Ovary (tissue), 9 donors: ENCODE results near the gene RSPH9. TPM values are rescaled to one million over a fixed set of nuclear protein-coding genes. Genes with fewer than 3 reads are reported as not detected.
"Not testable (repeated sequence)": the region's sequence is repeated elsewhere in the genome, so short reads cannot be mapped to it uniquely, and the experiment has no call there.

Source experiments
- DNase-seq, 5 donors: peaks; one replicate each; pipeline ENCODE4 v3.0.0-alpha.2; 2019 to 2020
- H3K27ac ChIP-seq, 2 donors: fragments of 200-600 bp; one replicate each; pipeline versions ENCODE4 v1.5.1 to v1.8.0; 2019 to 2022
- H3K27me3 ChIP-seq: fragments of 200-600 bp; one replicate; pipeline ENCODE4 v1.8.0; 2022
- H3K36me3 ChIP-seq: fragments of 200-600 bp; sonication (generic); one replicate; pipeline ENCODE4 v1.5.1; 2019
- H3K4me1 ChIP-seq: one replicate; pipeline ENCODE4 v1.8.1; 2013; ENCODE audit warnings: mild to moderate bottlenecking, moderate library complexity; ENCODE audit not compliant: insufficient read depth
- H3K4me3 ChIP-seq: fragments of 200-600 bp; sonication (generic); one replicate; pipeline ENCODE4 v1.5.1; 2017
- H3K9me3 ChIP-seq, 2 donors: fragments of 200-600 bp in 1 of 2; sonication (generic) in 1 of 2; one replicate each; pipeline versions ENCODE4 v1.5.1 to v1.8.1; 2013 to 2019; ENCODE audit warnings: mild to moderate bottlenecking in 1 of 2, moderate library complexity in 1 of 2
- EP300 ChIP-seq: sonication (generic); formaldehyde crosslinking; IDR thresholded peaks from one replicate; pipeline ENCODE4 v1.6.1; 2017; ENCODE audit warnings: antibody characterized with exemption
- POLR2A ChIP-seq: fragments of 450-650 bp; IDR thresholded peaks from one replicate; pipeline ENCODE4 v1.6.1; 2017; ENCODE audit warnings: antibody characterized with exemption, mild to moderate bottlenecking, moderate library complexity
- WGBS, 3 donors: extraction: QIAGEN DNeasy Blood & Tissue Kit in 1 of 3; methylation state at CpG; one replicate each; pipeline versions ENCODE4 v1.1.5 to v1.1.7; 2013 to 2017; 5-methylcytosine and 5-hydroxymethylcytosine counted together
- intact Hi-C, 4 donors: fragments of 100-400 bp; cut with DNase I; formaldehyde crosslinking; loops; one replicate each; pipeline versions ENCODE4 v1.11.0 to v1.15.1; 2022 to 2023
- polyA plus RNA-seq, 2 donors: library from polyadenylated mRNA; stranded (reverse); fragments of 200-250 nt in 1 of 2; fragments of 350-450 nt in 1 of 2; fragmentation: Illumina TruSeq in 1 of 2; extraction: RNeasy Lipid Tissue Mini Kit (QIAGEN cat#74804) in 1 of 2; gene quantifications; one replicate each; pipeline ENCODE4 v1.2.3, GENCODE V29; 2013 to 2014
- total RNA-seq, 7 donors: library from RNA; depleted of rRNA in 2 of 7; stranded (reverse); fragments of >200 nt in 2 of 7; fragmentation: NEBNext Ultra II Directional in 3 of 7; extraction: Animal tissue kit (Norgen Biotek cat#: 25700) in 3 of 7; gene quantifications; one replicate each; pipeline versions ENCODE4 v1.1.0 to v1.2.4, GENCODE V29; 2016 to 2023
- TF ChIP-seq, protein P1 (sequence below), 3 donors: fragments of 450-650 bp in 2 of 3; fragments of 200-600 bp in 1 of 3; IDR thresholded peaks; one replicate each; pipeline versions ENCODE4 v1.5.1 to v1.8.0; 2016 to 2022; ENCODE audit warnings: antibody characterized with exemption in 3 of 3, mild to moderate bottlenecking in 1 of 3
- donor health status: DM: no; HTN: no; CAD: no; lungs with moderate emphysema.
- donor health status: DM: no; HTN: no; CAD: no.
- donor health status: Bipolar disorder and iron deficiency.
- donor health status: DM: yes; HTN: yes; CAD: no.
- donor health status: DM: no; HTN: no; CAD: no.
- donor health status: DM: yes; HTN: yes; CAD: no.

RSPH9 gene
- total and polyA plus RNA-seq, 9 donors, result 0.20 to 4.7 (median 0.44) TPM; not detected in 1

DNA sequence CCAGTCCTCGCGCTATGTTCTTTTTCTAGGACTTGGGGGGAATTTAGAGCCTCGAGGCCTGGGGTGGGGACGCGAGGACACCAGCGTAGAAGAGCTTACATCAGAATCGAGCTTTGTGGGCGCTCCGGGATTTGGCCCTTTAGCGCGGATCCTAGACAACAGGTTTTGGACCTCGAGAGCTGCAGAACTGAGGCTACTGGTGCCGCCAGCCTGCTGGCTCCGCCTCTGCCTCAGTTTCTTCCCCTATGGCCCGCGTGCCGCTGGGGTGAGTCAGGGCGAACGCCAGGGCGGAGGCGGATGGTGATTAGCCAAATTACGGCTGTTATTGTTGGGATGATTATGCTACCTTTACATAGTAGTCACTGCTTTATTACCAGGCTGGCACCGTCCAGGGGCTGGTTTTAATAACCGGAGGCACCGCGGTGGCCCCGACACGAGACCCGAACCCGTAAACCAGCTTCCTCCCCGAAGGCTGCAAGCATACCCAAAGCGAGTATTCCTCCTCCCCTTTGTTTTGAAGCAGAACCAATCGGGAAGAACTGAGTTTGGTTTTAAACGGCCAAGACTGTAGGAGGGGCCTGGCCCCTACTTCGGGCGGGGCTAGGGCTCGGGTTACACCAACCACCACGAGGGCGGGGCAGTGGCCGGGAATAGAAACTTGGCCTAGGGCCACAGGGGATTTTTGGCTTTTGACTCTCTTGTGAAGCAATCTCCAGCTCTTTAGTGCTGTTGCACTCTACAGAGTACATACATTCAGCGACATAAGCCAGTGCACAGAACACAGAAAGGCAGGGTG, 15.1 kb upstream of the RSPH9 start:
- 0% methylated on average over 41 of the region's 41 CpGs for WGBS, 3 donors
- no peaks in the 10 kb centered on the region for H3K36me3 ChIP-seq
- TF ChIP-seq, protein P1, sequence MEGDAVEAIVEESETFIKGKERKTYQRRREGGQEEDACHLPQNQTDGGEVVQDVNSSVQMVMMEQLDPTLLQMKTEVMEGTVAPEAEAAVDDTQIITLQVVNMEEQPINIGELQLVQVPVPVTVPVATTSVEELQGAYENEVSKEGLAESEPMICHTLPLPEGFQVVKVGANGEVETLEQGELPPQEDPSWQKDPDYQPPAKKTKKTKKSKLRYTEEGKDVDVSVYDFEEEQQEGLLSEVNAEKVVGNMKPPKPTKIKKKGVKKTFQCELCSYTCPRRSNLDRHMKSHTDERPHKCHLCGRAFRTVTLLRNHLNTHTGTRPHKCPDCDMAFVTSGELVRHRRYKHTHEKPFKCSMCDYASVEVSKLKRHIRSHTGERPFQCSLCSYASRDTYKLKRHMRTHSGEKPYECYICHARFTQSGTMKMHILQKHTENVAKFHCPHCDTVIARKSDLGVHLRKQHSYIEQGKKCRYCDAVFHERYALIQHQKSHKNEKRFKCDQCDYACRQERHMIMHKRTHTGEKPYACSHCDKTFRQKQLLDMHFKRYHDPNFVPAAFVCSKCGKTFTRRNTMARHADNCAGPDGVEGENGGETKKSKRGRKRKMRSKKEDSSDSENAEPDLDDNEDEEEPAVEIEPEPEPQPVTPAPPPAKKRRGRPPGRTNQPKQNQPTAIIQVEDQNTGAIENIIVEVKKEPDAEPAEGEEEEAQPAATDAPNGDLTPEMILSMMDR (IDR thresholded peaks at IDR 0.05), result no peak
- TF ChIP-seq POLR2A, result peak; percentile 60
- no peak for TF ChIP-seq EP300
- H3K27ac ChIP-seq, result peak overlapping the region; percentile 80 to 84
- H3K4me3 ChIP-seq, result peak overlapping the region; percentile 100
- H3K4me1 ChIP-seq, result peaks cover 6% of the 10 kb centered on the region
- intact Hi-C loops, result no loop called here
- no peaks in the 10 kb centered on the region for H3K27me3 ChIP-seq
- H3K9me3 ChIP-seq, result no peaks in the 10 kb centered on the region
- peak; percentile 93 to 97 (median 95) for DNase-seq

DNA sequence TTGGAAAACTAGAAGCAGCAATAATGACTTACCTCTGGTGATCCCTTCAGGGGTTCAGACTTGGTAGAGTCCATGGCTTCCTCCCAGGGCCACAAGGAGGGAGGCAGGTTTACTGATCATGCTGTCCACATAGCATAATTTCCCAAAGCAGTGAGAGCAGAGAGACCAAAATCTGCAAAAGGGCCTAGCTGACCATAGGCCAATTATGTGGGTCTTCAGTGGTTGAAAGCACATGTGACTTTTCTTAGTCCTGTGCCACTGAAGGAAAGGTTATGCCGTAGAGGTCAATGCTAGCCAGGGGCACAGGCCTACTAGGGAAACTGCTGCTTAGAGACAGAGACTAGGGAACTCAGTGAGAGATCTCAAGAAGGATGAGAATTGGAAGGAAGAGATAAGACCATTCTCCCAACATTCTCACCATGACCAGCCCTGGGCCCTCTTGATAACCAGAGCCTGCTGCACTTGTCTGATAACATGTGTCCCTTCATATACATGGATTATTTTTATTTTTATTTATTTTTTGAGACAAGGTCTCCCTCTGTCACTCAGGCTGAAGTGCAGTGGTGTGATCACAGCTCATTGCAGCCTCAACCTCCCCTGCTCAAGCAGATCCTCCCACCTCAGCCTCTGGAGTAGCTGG, 13.7 kb upstream of the RSPH9 start:
- intact Hi-C loops, result no loop called here
- no peaks in the 10 kb centered on the region for H3K36me3 ChIP-seq
- no peak overlapping the region for H3K4me3 ChIP-seq
- no peaks in the 10 kb centered on the region for H3K27me3 ChIP-seq
- H3K4me1 ChIP-seq, result peaks cover 6% of the 10 kb centered on the region
- peak in 1 of 5 donors; percentile 25 for DNase-seq
- H3K27ac ChIP-seq, result no peak overlapping the region
- no peaks in the 10 kb centered on the region for H3K9me3 ChIP-seq
- 91 to 96% (median 92%) methylated on average over 1 of the region's 1 CpG for WGBS, 3 donors
- TF ChIP-seq, protein P1 (IDR thresholded peaks at IDR 0.05), result no peak
- TF ChIP-seq EP300 (no peak), POLR2A (no peak)

DNA sequence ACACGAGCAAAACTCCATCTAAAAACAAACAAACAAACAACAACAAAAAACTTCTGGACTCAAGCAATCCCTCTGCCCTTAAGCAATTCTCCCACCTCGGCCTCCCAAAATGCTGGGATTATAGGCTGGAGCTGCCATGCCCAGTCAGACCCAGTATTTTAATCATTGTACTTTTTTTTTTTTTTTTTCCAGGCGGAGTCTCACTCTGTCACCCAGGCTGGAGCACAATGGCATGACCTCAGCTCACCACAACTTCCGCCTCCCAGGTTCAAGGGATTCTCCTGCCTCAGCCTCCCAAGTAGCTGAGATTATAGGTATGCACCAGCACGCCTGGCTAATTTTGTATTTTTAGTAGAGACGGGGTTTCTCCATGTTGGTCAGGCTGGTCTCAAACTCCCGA, 11.8 kb upstream of the RSPH9 start:
- H3K9me3 ChIP-seq, H3K4me3 ChIP-seq, H3K4me1 ChIP-seq, intact Hi-C loops, H3K27ac ChIP-seq, H3K36me3 ChIP-seq, H3K27me3 ChIP-seq: not testable (repeated sequence)
- 90 to 91% (median 91%) methylated on average over 7 of the region's 7 CpGs for WGBS, 3 donors
- peak in 1 of 5 donors; percentile 15 for DNase-seq

DNA sequence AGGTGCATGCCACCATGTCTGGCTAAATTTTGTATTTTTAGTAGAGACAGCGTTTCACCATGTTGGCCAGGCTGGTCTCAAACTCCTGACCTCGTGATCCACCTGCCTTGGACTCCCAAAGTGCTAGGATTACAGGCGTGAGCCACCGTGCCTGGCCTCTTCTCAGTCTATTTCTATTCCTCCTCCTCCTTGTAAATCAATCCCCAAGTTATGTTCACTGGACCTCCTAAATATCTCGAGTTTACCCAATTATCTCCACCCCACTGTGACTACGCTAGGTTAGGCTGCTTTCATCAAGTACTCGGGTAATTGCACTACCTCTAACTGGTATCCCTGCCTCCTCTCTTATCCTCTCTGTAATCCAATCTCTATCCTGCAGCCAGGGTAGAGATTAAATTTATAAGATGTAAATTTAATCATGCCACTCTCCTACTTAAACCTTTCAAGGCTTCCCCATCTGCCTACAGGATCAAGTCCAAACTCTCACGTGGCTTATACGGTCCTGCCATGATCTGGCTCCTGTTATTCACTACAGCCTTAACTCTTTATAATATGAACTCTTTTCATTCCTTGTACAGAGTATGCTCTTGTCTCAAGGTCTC, 10.0 kb upstream of the RSPH9 start:
- Histone ChIP-seq H3K9me3 (no peaks in the 10 kb centered on the region), H3K4me1 (peaks cover 4% of the 10 kb centered on the region), H3K4me3 (no peak overlapping the region), H3K27me3 (no peaks in the 10 kb centered on the region), H3K36me3 (no peaks in the 10 kb centered on the region), H3K27ac (no peak overlapping the region)
- intact Hi-C loops, result no loop called here
- DNase-seq, result no peak
- WGBS, 3 donors, result 59 to 62% (median 60%) methylated on average over 9 of the region's 9 CpGs
- no peak for TF ChIP-seq POLR2A
- TF ChIP-seq EP300, result no peak
- TF ChIP-seq, protein P1 (IDR thresholded peaks at IDR 0.05), result no peak
